Endothelial cell of umbilical vein (primary cell): ENCODE results near the gene MAPKAP1. TPM values are rescaled to one million over a fixed set of nuclear protein-coding genes. Genes with fewer than 3 reads are reported as not detected.
A peak's percentile ranks its signal among the peaks of the same experiment; 100 is the strongest.

ENCODE experiments used
- BruUV-seq: library from RNA; stranded (reverse); fragments of 400-500 nt; replicated peaks from 2 replicates; lab custom pipeline; 2021; lab: Mats Ljungman, UMichigan
- CTCF ChIA-PET: fragments of 300-600, 350-600 bp; sonication (Branson Sonifier 250); formaldehyde crosslinking; loops from one replicate; lab custom pipeline; 2021; ENCODE audit warnings: antibody characterized with exemption, inconsistent platforms; lab: Charles Lee
- POLR2A ChIA-PET: fragments of 300-600, 350-600 bp; sonication (Branson Sonifier 250); formaldehyde crosslinking; loops from one replicate; lab custom pipeline; 2021; ENCODE audit warnings: antibody characterized with exemption, inconsistent platforms; lab: Charles Lee
- DNase-seq: peaks from one replicate; pipeline ENCODE4 v3.0.0-alpha.2; 2011; ENCODE audit warnings: low read depth, low spot score
- FAIRE-seq: peaks from 2 replicates; lab custom pipeline; 2011; peaks lifted over from hg19 to GRCh38; lab: Jason Lieb, UNC
- H2AFZ ChIP-seq: 2 replicates; pipeline ENCODE4 v1.6.0; 2012; ENCODE audit warnings: low read depth, low read length, control low read depth, inconsistent platforms
- H3K27ac ChIP-seq: 2 replicates; pipeline ENCODE4 v1.5.1; 2011; ENCODE audit warnings: low read depth, mild to moderate bottlenecking, control low read depth, low read length, moderate library complexity; ENCODE audit not compliant: insufficient read depth
- H3K27me3 ChIP-seq, 2 experiments: 2 replicates each; pipeline versions ENCODE4 v1.6.0 to v1.6.1; 2011; ENCODE audit warnings: low read length in 2 of 2, mixed read lengths in 1 of 2; ENCODE audit not compliant: control insufficient read depth in 2 of 2, insufficient read depth in 2 of 2
- H3K36me3 ChIP-seq, 2 experiments: 2 replicates in 1 of 2; 3 replicates in 1 of 2; pipeline ENCODE4 v1.5.1; 2011; ENCODE audit warnings: low read length in 2 of 2, mild to moderate bottlenecking in 1 of 2, moderate library complexity in 1 of 2; ENCODE audit not compliant: control insufficient read depth in 2 of 2, insufficient read depth in 2 of 2; ENCODE audit errors: extremely low read depth in 1 of 2
- H3K4me1 ChIP-seq: 3 replicates; pipeline ENCODE4 v1.5.1; 2011; ENCODE audit warnings: mild to moderate bottlenecking, low read length; ENCODE audit not compliant: control insufficient read depth, insufficient read depth; ENCODE audit errors: extremely low read depth
- H3K4me2 ChIP-seq: 2 replicates; pipeline ENCODE4 v1.6.1; 2011; ENCODE audit warnings: low read length, control low read depth, mixed read lengths; ENCODE audit not compliant: insufficient read depth
- H3K4me3 ChIP-seq, 3 experiments: fragments of 200-600 bp in 1 of 3; sonication (generic), shearing (Covaris generic) in 1 of 3; replicated peaks in 1 of 3; 2 replicates each; pipeline ENCODE4 v1.5.1; 2011 to 2016; ENCODE audit warnings: control low read depth in 3 of 3, low read length in 3 of 3, mild to moderate bottlenecking in 2 of 3, inconsistent platforms in 1 of 3, low read depth in 1 of 3, moderate library complexity in 1 of 3; ENCODE audit not compliant: insufficient read depth in 1 of 3
- H3K79me2 ChIP-seq: 2 replicates; pipeline ENCODE4 v1.6.0; 2012; ENCODE audit warnings: low read length, inconsistent platforms; ENCODE audit not compliant: control insufficient read depth, insufficient read depth
- H3K9ac ChIP-seq: replicated peaks from 2 replicates; pipeline ENCODE3; 2011; ENCODE audit warnings: low read length, control low read depth; ENCODE audit not compliant: insufficient read depth; ENCODE audit errors: extremely low read depth
- H3K9me1 ChIP-seq: replicated peaks from 3 replicates; pipeline ENCODE4 v1.6.0; 2011; ENCODE audit warnings: mild to moderate bottlenecking, low read length; ENCODE audit not compliant: control insufficient read depth, insufficient read depth; ENCODE audit errors: extremely low read depth
- H3K9me3 ChIP-seq: replicated peaks from 2 replicates; pipeline ENCODE4 v1.5.1; 2012; ENCODE audit warnings: low read length, inconsistent platforms; ENCODE audit not compliant: control insufficient read depth, insufficient read depth
- H4K20me1 ChIP-seq: replicated peaks from 2 replicates; pipeline ENCODE3; 2011; ENCODE audit warnings: mild to moderate bottlenecking, low read length; ENCODE audit not compliant: control insufficient read depth, insufficient read depth; ENCODE audit errors: extremely low read depth
- CTCF ChIP-seq, 2 donors: IDR thresholded peaks; 1 replicate in 1 of 2; 2 replicates in 1 of 2; pipeline ENCODE4 v1.5.1; 2011; ENCODE audit warnings: low read length in 2 of 2, mild to moderate bottlenecking in 2 of 2, moderate library complexity in 2 of 2, control low read depth in 1 of 2, inconsistent platforms in 1 of 2, low read depth in 1 of 2; ENCODE audit not compliant: insufficient read depth in 1 of 2; ENCODE audit errors: extremely low read depth in 1 of 2
- JUN ChIP-seq: IDR thresholded peaks from 2 replicates; pipeline ENCODE4 v1.6.1; 2011; ENCODE audit warnings: borderline replicate concordance, low read depth; ENCODE audit not compliant: insufficient read length, insufficient read depth
- POLR2A ChIP-seq: IDR thresholded peaks from 2 replicates; pipeline ENCODE4 v1.6.1; 2012; ENCODE audit warnings: low read depth, mild to moderate bottlenecking, control low read depth, low read length
- POLR2AphosphoS5 ChIP-seq: IDR thresholded peaks from 2 replicates; pipeline ENCODE4 v1.6.1; 2012; ENCODE audit warnings: low read depth, mild to moderate bottlenecking, control low read depth, low read length, moderate library complexity; ENCODE audit not compliant: insufficient read depth
- dilution Hi-C: fragments of 300-500 bp; cut with MboI; formaldehyde crosslinking; loops from one replicate; pipeline ENCODE4 v1.15.0; 2019; ENCODE audit warnings: low sequenced_read_pairs; ENCODE audit not compliant: extremely low pct_ligation_motif_present
- intact Hi-C: fragments of 100-400 bp; cut with micrococcal nuclease; formaldehyde crosslinking; loops from one replicate; pipeline ENCODE4 v1.10.0; 2022
- polyA plus RNA-seq, 4 experiments: library from polyadenylated mRNA; depleted of rRNA in 3 of 4; stranded (reverse) in 3 of 4; unstranded in 1 of 4; fragments of >200 nt; gene quantifications; 2 replicates each; pipeline versions ENCODE4 v1.2.1 to v1.2.3, GENCODE V29; 2011 to 2012; ENCODE audit warnings: missing spikeins in 1 of 4
- total RNA-seq: library from RNA; stranded (reverse); gene quantifications from 2 replicates; pipeline ENCODE4 v1.2.3, GENCODE V29; 2021

The MAPKAP1 gene
- total and polyA plus RNA-seq, 2 donors (not counting 3 experiments of a cell fraction or from before 2014, with no cell fraction given) = 61.9 to 99.1 TPM

DNA sequence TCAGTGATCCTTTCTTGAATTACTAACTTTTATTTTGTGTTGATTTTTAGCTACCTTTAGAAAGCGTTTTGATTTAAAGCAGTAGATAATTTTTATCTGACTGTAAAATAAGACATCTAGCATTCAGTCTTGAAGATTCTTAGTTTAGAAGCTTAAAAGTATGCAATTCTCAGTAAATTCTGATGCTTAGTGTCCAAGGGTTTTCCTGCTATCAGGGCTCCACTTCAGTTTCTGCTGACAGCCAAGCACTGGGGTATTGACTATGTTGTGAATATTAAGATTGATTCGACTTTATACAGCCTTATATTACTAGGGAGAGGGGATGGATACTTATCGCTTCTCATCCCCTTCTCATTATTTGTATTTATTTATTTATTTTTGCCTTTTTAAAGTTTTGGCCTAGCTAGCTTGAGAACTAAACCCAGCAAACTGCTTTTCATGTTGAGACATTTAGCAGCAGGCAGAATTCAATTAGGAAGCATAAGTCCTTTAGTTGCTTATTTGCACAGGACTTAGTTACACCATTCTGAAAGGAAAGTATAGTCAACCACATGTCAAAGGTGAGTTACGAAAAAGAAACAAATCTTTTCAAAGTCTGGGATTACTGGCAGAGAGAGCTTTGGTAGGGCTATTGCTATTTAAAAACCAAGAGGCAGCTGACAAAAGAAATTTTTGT, 43.1 kb upstream of the MAPKAP1 start:
- no peaks in the 10 kb centered on the region for H3K9me3 ChIP-seq
- POLR2A ChIA-PET = no interaction called here
- peaks cover 42% of the 10 kb centered on the region for H3K79me2 ChIP-seq
- H3K27me3 ChIP-seq = peaks cover 0 to 1% of the 10 kb centered on the region in 2 experiments
- peak overlapping the region; percentile 37 for H3K9ac ChIP-seq
- H3K4me1 ChIP-seq = peaks cover 24% of the 10 kb centered on the region
- peak; percentile 15 for FAIRE-seq
- H4K20me1 ChIP-seq = no peaks in the 10 kb centered on the region
- H3K4me2 ChIP-seq = peak overlapping the region; percentile 89
- CTCF ChIA-PET = interaction anchor here (1.0 to 2.1 kb wide), 6 partner anchors 9 to 480 kb away, joined by 3 to 9 read pairs (median 4); no protein-coding TSS in a partner anchor
- peak overlapping the region in 1 of 3 experiments; percentile 86 for H3K4me3 ChIP-seq
- no TSS peak for BruUV-seq
- intact Hi-C loops = loop anchor here (2.0 to 5.0 kb wide), 2 partner anchors 343 to 479 kb away; no protein-coding TSS in a partner anchor
- DNase-seq = peak; percentile 30
- no peaks in the 10 kb centered on the region for H3K9me1 ChIP-seq
- TF ChIP-seq CTCF (IDR thresholded peaks at IDR 0.05; ENCODE audit: extremely low read depth in 1 of 2, insufficient read depth in 1 of 2, low read depth in 1 of 2, low read length in 2 of 2) (no peak), POLR2A (no peak), JUN (no peak), POLR2AphosphoS5 (no peak)
- H2AFZ ChIP-seq = no peak overlapping the region
- peaks cover 0 to 8% of the 10 kb centered on the region in 2 experiments for H3K36me3 ChIP-seq
- H3K27ac ChIP-seq = no peak overlapping the region
- dilution Hi-C loops = no loop called here
